NCI-H1092 (cell line): Measurements from ENCODE around the gene KIAA1755.

Source experiments
- DNase-seq: peaks from one replicate; lab custom pipeline; 2025; lab: John Stamatoyannopoulos, UW

The KIAA1755 gene

DNA sequence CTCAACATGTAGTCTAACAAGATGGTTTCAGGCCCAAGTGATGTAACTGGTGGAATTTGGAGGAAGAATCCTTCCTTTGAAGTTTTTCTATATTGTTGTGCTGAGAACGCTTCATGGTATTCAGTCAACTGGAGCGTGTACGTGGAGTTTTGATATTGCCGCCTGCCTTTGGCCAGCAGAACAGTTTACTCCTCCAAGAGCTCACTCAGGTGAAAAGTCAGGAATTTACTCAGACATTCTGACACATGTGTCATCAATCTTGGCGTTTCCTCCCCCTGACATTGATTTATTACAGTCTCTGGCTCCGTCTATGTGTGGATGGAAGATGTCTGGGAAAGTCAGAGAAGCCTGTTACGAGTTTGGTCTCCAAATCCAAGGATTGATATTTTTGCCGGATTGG lies 76.4 kb downstream of the KIAA1755 start:
- no peak for DNase-seq

DNA sequence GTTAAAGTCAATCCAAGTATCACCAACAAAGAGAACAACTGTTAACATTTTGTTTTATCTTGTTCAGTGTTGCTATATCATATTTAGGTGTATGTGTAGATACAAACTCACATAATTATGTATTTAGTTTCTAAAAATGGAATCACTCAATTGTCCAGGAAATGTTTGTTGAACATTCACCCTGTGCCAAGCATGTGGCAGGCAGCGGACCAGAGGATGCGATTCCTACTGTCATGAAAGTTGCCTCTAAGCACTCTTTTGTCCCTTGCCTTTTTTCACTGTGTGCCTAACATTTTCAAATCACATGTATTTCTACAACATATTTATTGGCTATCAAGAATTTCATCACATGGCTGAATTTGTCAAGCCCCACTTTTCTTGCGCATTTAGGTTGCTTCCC lies 78.6 kb downstream of the KIAA1755 start:
- no peak for DNase-seq

DNA sequence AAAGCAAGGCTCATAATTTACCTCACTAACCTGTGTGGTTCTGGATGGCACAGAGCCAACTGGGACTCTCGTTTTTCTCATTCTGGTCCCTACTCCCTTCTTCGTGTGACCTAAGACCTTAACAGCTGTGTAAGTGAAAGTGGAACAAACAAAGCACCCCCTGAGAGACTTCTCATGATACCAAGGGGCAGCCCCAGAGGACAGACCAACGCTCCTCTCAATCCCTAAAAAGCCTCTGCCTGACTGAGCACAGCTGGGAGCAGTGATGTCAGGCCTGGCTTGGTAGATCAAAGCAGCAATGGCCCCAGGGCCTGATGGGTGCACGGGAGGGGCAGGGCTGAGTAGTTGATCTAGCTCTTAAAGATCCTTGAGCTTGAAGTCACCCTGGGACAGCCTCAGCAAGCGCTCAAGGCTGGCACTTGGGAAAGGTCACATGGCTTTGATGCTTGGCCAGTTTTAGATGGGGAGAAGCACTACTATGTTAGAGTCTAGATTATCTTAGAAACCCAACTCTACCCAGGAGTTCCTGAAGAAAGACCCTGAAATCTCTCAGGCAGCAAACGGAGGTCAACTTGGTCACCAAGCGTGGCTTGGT lies 79.2 kb downstream of the KIAA1755 start:
- DNase-seq = no peak

DNA sequence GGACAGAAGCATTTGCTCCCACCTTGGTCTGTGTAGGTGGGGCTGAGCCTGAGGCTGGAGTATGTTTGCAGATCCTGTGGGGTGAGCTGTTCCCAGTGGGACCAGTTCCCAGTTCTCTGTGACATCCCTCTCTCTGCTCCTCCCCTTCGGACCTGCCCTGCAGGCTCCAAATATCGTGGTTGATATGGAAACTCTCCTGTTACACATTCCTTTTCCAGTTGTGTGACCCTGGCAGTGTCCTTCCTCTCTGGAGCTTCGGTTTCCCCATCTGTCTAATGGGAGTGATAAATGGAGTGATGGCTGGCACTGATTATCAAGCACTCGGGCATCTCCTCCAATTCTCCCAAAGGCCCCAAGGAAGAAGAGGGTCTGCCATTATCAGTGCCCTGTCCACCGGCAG lies 79.8 kb downstream of the KIAA1755 start:
- no peak for DNase-seq

DNA sequence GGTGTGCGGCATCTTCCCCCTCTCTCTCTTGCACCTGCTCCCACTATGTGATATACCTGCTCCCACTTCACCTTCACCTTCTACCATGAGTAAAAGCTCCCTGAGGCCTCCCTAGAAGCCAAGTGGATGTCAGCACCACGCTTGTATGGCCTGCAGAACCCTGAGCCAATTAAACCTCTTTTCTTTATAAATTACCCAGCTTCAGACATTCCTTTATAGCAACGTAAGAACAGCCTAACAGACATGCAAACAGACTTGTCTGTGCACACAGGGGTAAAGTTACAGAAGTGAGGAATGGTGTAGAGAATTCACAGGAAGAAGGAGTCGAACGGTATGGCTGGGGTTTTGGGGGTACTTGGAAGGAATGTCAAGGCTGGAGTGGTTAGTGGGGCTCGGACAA lies 80.7 kb downstream of the KIAA1755 start:
- no peak for DNase-seq

DNA sequence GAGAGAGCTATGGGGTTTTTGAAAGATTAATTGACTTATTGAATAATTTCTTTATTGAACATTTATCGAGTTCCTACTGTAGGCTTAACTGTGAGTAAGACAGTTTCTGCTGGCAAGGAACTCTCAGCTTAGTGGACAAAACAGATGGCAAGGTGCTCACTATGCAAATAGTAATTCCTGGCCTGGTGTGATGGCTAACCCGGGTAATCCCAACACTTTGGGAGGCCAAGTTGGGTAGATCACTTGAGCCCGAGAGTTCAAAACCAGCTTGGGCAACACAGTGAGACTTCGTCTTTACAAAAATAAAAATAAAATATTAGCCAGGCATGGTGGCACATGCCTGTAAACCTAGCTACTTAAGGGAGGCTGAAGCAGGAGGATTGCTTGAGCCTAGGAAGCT lies 82.0 kb downstream of the KIAA1755 start:
- no peak for DNase-seq

DNA sequence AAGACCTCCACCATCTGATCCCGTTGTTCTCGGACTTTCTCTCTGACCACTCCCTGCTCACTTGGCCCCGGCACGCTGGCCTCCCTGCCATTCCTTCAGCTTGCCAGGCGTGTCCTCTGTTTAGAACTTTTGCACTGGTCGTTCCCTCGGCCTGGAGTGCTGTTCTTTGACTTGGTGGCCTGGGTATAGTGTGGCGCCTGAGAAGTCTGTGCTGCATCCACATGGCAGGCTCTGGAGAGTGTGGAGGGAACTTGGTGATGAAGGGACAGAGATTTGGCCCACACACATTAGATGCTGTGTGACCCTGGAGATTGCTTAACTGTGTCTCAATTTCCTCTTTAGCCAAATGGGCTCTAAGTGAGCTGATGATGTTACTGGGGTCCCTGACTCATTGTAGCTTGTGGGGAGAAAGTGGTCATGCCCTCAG lies 82.5 kb downstream of the KIAA1755 start:
- DNase-seq = no peak

DNA sequence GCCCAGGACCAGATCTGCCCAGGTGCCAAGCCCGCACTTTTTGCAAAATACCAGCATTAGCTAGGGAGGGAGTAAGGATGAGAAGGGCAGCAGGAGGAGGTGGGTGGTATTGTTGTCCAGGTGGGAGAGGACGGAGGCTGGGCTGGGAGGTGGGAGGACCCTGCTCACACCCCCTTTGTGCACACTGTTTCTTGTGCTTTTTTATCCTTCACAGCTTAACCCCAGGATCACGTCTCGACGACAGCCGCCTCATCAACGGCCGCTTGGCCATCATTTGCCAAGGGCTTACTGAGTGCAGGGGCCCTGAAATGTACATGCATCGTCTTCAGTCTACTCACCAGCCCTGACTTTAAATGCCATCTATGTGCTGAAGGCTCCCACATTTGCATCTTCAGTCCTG lies 83.3 kb downstream of the KIAA1755 start:
- no peak for DNase-seq

DNA sequence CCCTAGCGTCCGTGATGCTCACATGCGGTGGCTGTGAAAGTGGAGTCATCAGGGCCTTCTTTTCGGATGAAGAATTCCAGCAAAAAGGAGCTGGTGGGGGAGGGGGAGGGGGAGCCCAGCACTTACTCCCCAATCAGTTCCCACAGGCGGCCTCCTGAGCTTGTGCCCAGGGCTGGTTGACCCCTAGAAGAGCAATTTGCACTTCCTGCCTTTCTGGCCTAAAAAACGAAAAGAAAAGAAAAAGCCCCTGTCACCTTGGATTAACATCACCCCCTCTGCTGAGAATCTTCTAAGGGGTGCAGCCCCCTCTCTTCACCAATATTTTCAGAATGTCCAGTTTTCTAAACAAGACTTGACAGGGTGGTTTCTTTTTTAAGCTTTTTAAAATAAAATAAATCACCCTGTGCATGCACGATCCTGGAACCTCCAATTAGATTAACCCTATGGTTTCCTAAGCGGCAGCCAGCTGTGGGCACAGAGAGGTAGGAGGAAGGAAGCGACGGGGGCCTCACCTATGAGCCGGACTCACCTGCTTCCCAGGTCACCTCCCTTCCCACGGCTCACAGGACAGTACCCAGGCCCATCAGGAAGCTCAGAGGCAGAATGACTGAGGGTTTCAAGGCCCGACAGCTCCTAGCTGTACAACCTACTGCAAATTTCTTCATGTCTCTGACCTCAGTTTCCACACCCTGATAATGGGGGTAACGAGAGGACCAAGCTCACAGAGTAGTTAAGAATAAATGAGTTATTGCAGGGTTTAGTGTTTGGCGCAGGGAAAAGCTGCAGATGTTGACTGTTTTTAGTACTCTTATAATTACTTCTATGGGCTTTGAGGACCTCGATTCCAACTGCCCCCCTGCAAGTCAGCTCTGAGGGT lies 85.0 kb downstream of the KIAA1755 start:
- DNase-seq = no peak

DNA sequence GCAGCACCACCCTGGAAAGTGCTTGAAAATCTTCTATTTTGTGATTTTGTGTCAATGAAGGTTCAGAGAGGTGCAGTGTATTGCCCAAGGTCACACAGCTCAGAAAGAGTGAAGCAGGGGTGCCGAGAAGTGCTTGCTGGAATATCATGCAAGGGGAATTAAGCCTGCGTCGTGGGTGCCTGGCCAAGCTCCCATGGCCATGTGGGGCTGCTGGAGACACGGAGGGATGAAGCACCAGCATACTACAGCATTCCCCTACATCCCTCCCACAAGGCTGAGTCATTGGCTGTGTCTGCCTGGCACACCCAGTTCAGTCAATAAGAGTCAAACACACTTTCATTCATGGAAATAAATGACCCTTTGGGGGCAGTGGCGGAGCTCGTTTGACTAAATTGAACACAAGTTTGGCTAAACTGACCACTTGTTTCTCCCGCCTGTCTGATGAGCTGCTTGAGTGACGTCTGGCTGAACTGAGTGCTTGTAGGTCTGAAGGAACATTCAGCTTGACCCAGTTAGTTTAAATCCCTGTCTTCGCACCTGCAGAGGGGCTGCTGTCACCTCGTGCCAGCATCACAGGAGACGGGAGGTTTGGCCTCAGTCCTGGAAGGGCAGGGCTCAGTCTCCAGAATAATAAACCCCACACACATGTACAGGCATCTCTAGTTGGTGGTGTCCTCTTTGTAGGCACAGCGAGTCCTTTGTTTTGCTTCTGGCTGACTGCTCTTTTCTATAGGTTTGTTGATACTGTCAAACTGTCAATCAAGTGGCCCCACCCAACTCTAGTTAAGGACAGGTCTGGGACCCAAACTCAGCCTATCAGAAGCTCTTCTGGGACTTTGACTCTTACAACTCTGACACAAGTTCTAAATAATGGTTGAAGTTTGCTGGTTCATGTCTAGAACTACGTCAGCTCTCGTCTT lies 87.0 kb downstream of the KIAA1755 start:
- DNase-seq = no peak

DNA sequence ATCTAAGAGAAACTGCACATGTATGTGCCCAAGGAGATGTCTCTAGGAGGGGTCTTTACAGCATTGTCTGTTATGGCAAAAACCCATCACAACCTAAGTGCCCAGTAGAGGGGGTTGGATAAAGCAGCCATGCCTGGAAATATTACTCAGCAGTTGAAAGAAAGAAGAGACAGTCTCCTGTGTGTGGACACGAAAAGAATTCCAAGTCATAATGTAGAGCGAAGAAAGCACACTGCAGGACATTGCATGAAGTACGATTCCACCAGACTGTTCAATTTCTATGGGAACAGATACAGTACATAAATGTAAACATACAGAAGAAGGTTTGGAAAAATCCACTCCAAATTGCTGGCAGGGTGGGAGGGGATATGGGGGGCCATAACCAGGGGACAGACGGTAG lies 88.1 kb downstream of the KIAA1755 start:
- no peak for DNase-seq

DNA sequence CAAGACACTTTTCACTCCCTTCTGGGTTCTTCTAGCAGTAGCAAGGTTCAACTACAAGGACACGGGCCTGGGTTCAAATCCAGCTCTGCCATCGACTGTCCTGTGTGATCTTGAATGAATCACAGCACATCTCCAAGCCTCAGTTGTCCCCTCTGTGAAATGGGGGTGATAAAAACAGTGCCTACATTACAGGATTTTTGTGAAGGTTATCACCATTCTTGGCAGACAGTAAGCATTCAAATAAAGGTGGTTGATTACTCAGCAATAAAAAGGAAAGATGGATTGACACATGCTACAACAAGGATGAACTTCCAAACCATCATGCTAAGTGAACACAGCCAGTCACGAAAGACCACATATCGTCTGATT lies 88.9 kb downstream of the KIAA1755 start:
- no peak for DNase-seq

DNA sequence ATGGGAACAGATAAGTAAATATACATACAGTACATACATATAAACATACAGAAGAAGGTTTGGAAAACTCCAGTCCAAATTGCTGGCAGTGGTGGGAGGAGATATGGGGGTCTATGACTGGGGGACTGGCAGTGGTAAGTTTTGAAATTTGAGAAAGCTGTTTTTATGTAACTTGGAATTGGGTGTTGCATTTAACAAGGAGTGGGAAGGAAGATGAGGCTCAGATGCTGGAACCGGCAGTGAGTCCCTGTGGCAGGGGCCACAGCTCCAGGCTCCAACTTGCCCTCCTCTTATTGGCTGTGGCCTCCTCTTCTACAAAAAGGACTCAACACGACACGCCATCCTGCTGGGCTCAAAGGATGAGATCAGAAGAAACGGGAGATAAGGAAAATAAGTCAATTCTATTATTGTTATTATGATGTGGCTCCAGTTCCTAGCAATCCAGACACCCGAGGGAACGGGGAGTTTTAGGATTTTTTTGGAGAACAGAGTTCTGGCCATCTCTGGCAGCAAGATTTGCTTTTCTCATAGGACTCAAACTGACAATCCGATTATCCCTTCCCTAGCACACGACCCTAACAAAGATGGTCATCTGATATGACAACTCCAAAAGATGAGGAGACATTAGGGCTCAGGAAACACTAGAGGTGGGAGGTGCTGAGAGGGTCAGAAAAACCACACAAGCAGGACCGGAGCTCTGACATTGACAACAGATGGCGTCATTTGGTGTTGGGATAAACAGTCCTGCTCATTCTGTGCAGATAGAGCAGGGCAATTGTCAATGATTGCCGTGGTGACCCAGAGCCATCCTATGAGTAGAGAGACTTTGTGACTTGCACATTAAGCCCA lies 89.5 kb downstream of the KIAA1755 start:
- DNase-seq = no peak

DNA sequence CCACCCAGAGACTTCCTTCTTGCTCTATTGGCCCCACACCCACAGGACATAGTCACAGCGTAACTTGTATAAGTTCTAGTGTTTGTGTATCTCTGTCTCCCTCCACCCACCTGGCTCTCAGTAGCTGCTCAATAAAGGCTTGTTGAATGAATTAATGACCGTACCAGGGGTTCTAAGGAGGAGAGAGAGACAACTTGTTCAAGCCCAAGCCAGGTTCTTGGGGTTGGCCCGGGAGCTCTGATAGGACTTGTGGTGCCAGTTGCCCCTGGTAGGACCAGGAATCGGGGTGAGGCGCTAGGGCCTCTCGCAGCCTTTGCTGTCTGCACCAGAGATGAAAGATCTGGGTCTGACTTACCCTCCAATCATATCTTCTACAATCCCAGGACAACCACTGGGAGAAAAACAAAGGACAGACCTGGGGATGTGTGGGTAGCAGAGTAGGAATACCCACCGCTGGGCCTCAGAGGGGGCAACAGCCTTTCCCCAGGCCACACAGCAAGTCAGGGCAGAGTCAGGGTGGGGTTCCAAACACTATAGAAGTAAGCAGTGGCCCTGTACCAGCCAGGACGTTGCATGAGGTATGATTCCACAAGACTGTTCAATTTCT lies 90.2 kb downstream of the KIAA1755 start:
- no peak for DNase-seq

DNA sequence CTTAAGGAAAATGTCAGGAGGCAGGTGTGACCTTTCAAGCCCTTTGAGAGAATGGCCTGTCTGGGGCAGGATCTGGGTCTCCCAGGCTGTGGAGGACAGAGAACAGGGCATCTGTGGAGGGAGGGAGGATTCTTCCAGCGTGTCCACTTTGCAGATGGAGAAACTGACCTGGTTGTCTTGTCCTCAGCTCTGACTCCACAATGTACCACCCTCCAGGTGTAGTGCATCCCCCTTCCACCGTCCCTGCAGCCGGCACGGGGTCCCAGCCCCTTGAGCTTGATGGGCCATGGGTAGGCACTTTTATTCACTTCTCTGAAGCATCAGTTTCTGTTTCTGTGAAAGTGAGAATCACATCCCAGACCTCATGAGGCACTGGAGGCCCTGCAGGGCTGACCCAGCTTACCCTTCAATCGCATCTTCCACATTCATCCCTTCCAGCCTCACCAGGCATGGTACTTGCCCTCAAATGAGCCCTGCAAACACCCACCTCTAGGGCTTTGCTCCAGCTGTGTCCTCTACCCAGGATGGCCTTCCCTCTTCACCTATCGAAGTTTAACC lies 90.8 kb downstream of the KIAA1755 start:
- DNase-seq = no peak

DNA sequence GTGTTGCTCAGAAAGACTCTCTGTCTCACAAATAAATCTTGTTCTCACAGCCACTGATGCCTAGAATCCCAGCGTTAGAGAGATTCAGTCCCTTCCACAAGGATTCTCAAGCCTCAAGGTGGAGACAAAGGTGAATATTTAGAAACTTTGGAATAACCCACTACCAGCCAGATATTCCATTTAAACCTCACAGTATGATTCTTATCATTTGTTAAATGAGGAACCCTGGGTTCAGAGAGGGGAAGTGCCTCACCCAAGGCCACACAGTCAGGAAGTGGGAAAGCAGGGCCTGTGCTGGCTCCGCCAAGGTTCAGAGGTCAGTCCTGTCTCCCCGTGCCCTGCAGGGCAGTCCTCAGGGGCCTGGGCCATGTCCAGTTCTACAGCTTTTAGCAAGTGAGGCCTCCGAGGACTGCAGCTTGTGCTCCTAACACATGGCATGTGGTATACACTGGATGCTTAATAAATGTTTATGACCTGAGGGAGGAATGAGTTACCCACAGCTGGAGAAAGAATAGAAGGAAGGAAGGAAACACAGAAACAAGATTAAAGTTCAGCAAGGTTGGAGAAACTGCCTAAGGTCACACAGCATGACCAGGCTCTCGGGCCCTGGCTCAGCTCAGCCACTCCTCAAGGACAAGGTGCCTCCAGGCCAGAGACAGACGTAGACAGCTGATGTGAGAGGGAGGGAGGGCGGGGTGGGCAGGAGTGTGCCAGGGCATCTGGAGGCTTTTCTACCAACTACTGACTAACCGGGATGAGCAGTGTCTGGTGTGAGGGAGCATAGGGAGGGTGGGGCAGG lies 91.5 kb downstream of the KIAA1755 start:
- no peak for DNase-seq

DNA sequence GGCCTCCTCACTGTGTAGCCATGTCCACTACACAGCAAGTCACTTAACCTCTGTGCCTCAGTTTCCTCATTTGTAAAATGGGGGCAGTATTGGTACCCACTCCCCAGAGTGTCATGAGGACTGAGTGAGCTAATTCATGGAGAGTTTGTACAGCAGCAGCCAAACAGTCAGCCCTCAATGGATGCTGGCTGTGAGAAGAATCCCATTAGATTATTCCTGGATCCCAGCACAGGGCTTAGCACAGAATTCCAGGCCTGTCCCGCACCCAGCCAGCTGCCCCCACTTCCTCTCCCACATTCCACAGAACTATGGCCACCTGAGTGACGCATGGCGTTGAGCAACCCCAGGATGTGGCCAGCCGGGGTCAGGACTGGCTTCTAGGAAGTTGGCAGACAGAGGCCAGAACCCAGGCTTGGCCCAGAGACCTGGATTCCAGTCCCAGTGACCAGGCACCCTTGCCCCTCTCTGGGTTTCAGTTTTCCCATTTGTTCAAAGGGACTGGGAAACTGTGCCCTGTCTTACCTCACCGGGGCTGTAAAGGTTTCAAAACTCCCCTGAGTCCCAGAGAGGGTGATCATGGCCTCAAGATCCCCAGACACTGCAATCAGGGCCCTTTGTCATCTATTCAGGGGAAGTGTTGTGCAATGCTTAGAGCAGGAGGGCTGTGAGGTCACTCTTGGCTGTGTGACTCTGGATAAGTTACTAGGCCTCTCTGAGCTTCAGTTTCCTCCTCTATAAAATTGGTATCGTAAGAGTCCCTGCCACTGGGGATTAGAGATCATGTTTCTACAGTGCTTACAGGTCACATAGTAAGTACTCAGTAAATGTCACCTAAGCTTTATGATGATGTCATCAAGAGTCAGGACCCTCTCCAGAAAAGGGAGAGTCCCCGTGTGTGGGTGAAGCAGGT lies 92.4 kb downstream of the KIAA1755 start:
- DNase-seq = no peak

DNA sequence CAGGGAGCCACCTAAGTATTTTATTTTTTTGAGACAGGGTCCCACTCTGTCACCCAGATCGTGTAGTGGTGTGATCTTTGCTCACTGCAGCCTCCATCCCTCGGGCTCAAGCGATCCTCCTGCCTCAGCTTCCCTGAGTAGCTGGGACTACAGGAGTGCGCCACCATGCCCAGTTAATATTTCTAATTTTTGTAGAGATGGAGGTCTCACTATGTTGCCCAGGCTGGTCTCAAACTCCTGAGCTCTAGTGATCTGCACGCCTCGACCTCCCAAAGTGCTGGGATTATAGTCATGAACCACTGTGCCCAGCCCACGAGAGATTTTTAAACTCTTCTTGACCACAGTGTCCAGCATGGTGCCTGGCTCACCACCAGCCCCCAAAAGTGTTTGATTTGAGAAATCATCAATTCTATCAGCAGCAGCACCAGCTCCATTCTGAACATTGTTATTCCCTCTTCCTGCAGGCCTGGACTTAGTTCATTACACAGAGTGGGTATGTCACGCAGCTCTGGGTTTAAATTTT lies 93.1 kb downstream of the KIAA1755 start:
- DNase-seq = no peak

DNA sequence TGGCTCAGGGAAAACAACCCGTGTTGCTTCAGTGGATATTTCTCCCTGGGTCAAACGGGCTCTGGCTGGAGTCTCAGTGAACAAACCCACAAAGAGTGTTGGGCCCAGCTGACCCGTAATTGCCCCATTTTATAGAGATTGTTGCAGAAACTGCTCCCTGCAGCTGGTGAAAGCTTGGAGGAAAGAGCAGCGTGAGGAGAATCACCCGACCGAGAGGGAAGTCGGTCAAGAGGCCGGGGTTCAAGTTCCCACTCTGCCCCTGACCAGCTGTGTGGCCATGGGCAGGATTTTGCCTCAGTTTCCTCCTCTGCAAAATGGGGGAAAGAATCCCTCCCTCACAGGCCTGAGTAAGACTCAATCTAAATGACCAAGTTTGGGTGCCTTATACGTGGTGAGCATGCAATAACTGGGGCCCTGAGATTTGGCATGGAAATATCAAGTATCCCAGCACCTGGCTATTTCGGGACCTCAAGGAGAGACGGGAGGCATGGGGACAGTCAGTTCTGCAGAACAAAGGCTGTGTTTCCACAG lies 93.8 kb downstream of the KIAA1755 start:
- no peak for DNase-seq
